DMS 273 (cell line): ENCODE data around the gene OR6C75.
"Not testable (repeated sequence)": the region's sequence is repeated elsewhere in the genome, so short reads cannot be mapped to it uniquely, and the experiment has no call there.

Experiments
- DNase-seq: peaks from one replicate; lab custom pipeline; 2025; ENCODE audit not compliant: unreplicated experiment; lab: John Stamatoyannopoulos, UW

Gene OR6C75

GRCh38 chr12:55362675-55363074 is at the start of gene OR6C75:
OR6C75 (plus strand) TSS chr12:55362975; CDS start chr12:55365111, 2,136 bp downstream.
- DNase-seq: no peak

GRCh38 chr12:55314043-55314442 is 48.7 kb upstream of the OR6C75 start, which contains the start of gene OR6C1:
OR6C1 (plus strand) TSS chr12:55314343; CDS start chr12:55320600, 6,257 bp downstream.
- DNase-seq: no peak

DNA sequence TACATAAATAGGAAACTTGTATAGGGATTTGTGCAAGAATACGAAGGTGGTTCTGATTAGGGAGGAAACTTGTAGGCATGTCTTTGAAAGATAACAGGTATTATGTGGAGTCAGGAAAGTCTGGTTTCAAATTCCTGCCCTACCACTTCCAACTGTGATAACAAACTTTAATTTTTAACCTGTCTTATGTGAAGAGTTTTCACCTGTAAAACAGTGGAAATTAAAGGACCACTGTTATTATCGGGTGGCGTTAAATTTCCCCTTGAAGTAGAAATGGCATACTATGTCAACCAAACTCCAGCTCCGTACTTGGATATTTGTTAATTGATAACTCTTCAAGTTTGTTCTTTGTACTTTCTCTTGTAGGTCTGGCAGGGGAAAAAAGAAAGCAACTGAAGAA is 42.6 kb upstream of the OR6C75 start:
- DNase-seq: no peak

DNA sequence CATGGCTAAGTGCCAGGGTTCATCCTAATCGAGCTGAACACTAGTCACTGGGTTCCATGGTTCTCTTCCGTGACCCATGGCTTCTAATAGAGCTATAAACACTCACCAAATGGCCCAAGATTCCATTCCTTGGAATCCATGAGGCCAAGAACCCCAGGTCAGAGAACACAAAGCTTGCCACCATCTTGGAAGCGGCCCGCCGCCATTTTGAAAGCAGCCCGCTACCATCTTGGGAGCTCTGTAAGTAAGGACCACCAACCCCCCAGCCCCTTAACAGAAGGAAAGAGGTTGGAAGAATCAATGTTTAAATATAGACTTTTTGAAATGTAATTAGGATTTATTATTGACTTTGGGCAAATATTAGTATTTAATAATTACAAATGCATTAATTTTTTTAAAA is 37.0 kb upstream of the OR6C75 start:
- DNase-seq: not testable (repeated sequence)

GRCh38 chr12:55330446-55330845 is 32.3 kb upstream of the OR6C75 start, which contains the start of gene OR6C3:
OR6C3 (plus strand) TSS chr12:55330746; CDS start chr12:55331701, 955 bp downstream.
- DNase-seq: no peak

GRCh38 chr12:55336002-55336401 is 26.8 kb upstream of the OR6C75 start:
- DNase-seq: no peak

GRCh38 chr12:55355338-55355737 is 7.4 kb upstream of the OR6C75 start:
- DNase-seq: not testable (repeated sequence)

DNA sequence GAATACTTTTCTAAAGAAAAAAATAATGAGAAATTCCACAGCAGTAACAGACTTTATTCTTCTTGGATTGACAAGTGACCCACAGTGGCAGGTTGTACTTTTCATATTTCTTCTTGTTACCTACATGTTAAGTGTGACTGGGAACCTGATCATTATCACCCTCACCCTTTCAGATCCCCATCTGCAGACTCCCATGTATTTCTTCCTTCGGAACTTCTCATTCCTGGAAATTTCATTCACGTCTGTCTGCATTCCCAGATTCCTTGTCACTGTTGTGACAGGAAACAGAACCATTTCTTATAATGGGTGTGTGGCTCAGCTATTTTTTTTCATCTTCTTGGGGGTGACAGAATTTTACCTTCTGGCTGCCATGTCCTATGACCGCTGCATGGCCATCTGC is 2.3 kb downstream of the OR6C75 start:
- DNase-seq: no peak

- no peak for DNase-seq
Observed at GRCh38 chr12:55372521-55372920, 9.7 kb downstream of the OR6C75 start.

GRCh38 chr12:55385891-55386290 is 23.1 kb downstream of the OR6C75 start:
- no peak for DNase-seq

DNA sequence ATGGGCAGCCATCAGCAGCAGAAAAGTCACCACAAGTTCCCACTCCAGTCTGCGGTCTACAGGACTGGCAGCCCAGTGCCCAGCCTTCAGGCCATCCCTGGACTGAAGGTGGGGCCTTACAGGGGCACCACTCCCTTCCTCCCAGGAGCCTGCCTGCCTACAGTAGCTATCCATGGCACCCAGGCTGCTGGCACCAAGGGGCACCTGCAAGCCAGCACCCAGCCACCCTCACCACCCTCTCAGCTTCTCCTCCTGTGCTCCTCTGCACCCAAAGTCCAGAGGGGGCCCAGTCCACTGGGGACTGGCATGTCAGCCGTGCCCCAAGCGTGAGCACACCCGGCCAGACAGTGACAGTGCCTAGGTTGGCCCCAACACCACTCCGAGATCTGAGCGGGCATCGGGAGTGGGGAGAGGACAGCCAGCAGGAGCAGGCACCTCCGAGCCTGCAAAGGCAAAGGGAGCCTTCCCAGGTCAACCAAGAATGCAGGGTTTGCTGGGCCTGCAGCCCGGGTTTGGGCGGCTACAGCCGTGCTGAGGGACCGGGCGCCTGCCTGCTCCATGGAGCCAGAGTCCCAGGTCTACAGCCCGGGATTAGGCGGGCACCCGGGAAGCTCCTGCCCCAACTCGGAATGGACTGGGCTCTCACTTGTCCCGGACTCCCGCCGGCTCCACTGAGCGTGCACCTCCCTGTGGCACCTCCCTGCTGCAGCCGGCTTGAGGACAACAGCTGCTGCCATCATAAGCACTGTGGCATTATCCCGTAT is 29.4 kb downstream of the OR6C75 start:
- no peak for DNase-seq

DNA sequence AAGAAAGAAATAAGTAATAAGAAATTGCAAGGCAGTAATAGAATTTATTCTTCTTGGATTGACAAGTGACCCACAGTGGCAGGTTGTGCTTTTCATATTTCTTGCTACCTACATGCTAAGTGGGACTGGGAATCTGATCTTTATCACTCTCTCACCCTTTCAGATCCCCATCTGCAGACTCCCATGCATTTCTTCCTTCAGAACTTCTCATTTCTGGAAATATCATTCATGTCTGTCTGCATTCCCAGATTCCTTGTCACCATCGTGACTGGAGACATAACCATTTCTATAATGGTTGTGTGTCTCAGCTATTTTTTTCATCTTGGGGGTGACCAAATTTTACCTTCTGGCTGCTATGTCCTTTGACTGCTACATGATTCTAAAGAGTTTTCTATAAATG is 33.6 kb downstream of the OR6C75 start:
- no peak for DNase-seq

GRCh38 chr12:55400229-55400628 is 37.5 kb downstream of the OR6C75 start, which contains the start of gene OR6C65:
OR6C65 (plus strand) TSS chr12:55400529; CDS start chr12:55400529, 0 bp downstream.
- no peak for DNase-seq

- DNase-seq: no peak
Observed at GRCh38 chr12:55407866-55408265, 45.1 kb downstream of the OR6C75 start.

DNA sequence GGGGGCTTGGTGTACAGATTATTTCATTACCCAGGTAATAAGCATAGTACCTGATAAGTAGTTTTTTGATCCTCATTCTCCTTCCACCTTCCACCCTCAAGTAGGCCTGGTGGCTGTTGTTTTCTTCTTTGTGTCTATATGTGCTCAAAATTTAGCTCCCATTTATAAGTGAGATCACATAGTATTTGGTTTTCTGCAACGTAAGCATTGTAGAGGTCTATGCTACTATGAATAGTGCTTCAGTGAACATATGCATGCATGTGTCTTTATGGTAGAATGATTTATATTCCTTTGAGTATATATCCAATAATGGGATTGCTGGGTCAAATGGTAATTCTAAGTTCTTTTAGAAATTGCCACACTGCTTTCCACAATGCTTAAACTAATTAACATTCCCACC is 46.4 kb downstream of the OR6C75 start:
- DNase-seq: not testable (repeated sequence)

GRCh38 chr12:55412138-55412537 is 49.4 kb downstream of the OR6C75 start:
- not testable (repeated sequence) for DNase-seq

DNA sequence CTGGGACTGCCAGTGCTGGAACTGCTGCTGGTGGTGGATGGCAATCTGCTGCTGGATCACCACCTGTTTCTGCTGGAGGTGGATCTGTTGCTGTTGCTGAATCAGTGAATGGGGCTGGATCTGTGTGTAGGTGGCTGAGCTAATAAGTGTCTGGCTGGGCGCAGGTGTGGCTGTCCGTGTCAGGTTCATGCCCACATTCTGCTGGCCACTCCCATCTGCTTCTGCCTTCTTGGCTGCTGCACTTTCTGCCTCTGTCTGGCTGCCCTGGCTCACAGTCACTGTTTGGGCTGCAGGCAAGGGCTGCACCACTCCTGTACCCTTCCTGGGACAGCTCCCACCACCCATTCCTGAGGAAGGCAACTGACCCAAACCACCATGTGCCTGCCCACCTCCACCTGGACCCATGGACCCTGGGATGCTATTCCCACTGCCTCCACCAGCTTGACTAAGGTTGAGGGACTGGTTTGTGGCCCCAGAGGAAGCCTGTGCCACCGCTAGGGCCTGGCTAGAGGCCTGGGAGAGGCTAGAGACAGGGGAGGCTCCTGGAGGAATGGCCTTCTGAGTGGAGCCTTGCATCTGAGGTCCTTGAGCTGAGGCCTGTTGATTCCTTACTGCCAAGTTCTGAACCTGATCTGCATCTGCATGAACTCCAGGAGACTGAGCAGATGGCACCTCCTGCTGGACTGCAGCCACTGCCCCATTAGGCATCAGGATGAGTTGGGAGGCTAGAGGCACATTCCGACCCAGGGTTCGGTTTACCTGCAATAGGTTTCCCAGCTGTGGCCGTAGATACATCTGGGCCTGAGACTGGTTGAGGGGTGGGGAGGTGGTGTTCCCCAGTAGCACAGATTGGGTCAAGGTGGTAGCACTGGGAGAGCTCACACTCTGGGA is 51.0 kb downstream of the OR6C75 start:
- not testable (repeated sequence) for DNase-seq

- not testable (repeated sequence) for DNase-seq
Observed at GRCh38 chr12:55414396-55414823, 51.6 kb downstream of the OR6C75 start.

DNA sequence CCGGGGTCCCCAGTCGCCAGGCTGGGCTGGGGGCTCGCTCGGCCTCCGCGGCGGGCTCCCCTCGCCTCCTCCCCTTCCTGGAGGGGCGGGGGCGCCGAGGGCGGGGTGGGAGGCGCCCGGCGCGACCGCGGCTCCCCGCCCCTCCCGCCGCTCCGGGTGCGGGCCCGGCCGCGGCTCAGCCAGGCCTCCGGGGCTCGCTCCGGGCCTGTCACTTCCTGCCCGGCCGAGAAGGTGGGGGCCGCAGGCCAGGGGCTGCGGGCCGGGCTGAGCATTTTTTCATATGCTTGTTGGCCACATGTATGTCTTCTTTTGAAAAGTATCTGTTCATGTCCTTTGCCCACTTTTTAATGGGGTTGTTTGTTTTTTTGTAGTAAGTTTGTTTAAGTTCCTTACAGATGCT is 52.1 kb downstream of the OR6C75 start:
- not testable (repeated sequence) for DNase-seq

- no peak for DNase-seq
Observed at GRCh38 chr12:55416961-55417360, 54.2 kb downstream of the OR6C75 start.
